Activated CD4-positive, alpha-beta T cell treated with anti-CD3 and anti-CD28 coated beads for 4 hours (primary cell): ENCODE results near the gene AMBRA1.

Experiments
- DNase-seq, 2 donors: peaks; one replicate each; pipeline ENCODE4 v3.0.0-alpha.2; 2020

Gene AMBRA1

DNA sequence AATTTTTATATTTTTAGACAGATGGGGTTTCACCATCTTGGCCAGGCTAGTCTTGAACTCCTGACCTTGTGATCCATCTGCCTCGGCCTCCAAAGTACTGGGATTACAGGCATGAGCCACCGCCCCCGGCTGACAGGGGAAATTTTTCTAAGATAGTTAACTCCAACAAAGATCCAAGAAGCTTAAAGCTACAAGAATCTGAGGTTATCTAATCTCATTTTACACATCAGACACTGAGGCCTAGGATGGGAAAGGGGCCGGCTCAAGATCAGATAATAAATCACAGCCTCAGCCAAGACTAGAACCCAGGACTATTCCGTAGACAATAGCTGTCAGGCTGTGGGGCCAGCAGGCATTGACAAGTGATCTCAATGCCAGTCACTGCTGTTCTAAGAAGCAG lies 94.0 kb downstream of the AMBRA1 start:
- DNase-seq, result no peak

DNA sequence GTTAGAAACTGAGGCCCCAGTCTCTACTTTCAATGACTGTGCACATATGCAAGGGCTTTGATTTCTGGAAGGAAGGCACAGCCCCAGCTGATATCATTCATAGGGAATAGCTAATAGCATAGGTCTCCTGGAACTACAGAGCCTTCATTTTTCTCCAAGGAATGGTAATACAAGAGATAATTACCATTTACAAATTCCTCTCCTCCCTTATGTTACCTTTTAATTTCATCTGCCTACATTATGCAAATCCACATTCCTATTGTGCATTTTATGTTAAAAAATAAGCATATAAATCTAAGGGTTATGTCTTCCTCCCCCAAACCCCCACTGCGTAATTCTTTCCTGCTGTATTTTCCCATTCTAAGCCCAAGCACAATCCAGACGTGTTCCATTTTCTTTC lies 94.9 kb downstream of the AMBRA1 start:
- no peak for DNase-seq

DNA sequence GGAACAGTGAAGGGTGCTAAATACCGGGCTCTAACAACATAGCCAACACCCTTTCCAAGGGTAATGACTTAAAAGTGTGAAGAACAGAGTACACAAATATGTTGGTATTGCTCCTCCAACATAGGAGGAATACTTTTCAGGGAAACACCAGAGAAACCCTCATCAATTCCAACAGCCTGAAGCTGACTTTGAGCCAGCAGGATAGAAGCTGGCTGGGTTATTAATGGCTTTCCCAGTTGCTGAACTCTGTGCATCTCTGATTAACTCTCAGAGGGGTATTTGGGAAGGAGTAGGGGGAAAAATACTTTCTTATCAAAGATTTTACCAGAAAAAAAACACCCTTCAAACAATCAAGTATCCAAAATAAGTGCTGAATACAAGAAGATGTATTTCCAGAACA lies 95.6 kb downstream of the AMBRA1 start:
- DNase-seq, result no peak

DNA sequence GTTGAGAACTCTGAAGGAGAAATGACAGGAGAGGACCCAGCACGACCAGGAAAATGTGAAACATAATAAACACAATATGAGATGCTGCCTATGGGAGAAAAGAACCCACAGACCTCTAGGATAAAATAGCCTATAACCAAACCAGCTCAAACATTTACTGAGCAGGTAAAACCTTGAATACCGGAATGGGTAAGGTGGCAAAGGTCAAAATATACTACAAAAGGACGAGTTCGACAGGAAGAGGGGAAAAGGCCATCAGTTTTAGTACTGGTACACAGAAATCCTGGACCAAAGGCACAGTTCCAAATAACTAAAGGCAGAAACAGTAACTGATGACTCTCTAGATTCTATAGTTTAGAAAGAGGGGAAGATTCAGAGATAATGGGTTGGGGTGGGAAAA lies 96.3 kb downstream of the AMBRA1 start:
- DNase-seq, result no peak

DNA sequence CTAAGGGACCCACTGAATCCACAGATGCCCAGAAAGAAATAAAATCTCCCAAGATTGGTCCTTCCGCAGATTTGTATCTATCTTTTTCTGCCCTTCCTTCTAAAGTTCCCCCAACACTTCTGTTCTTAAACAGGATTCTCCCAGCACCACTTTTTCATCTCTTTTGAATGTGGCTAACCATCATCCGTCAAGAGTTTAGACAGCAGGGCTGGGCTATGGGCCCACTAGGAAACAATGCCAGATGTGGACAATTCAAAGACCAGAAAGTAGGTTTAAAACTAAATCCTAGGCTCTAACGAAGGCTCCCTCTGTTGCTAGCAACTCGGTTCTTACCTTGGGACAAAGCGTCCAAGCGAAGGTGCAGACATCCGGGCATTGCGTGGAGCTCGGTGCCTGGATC lies 100.0 kb downstream of the AMBRA1 start:
- DNase-seq, result no peak

DNA sequence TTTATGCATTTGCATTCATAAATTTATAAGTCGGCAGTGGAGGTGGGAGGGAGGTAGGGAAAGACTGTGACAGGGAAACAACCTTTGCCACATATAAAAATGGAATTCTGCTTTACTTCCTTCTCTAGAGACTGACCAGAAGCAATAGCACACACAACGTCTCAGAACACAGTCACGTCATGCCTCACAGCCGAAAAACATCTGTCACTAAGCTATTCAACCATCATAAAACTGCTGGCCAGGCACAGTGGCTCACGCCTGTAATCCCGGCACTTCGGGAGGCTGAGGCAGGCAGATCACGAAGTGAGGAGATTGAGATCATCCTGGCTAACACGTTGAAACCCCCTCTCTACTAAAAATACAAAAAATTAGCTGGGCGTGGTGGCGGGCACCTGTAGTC lies 101.3 kb downstream of the AMBRA1 start:
- DNase-seq, result no peak

DNA sequence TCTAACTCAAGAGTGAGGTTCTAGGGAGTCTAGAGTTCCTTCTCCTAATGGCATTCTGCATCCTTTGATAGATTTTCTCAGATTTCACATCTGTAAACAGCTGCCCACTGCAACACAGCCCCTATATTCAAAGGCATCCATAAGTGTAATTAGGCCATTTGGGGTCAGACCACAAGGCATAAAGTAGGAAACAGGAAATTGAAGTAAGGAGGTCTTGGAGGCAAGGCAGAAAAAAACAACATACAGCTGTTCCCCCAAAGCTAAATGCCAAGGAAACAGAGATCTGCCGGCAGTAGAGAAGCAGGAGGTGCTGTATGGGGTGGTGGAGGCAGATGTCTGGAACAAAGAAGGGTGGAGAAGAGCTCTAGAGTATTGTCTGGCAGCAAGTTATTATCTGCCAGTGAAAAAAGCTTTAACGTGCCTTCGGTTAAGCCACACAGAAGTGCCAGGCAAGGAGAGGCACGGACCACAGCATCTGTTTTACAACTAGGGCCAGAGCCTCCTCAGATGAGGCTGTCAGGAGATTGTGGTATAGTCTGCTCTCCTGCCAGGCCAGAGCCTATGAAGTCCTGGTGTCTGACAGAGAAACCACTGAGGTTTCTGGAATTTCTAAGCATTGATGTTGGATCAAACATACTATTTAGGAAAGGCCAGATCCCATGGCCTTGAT lies 102.0 kb downstream of the AMBRA1 start:
- DNase-seq, result no peak

DNA sequence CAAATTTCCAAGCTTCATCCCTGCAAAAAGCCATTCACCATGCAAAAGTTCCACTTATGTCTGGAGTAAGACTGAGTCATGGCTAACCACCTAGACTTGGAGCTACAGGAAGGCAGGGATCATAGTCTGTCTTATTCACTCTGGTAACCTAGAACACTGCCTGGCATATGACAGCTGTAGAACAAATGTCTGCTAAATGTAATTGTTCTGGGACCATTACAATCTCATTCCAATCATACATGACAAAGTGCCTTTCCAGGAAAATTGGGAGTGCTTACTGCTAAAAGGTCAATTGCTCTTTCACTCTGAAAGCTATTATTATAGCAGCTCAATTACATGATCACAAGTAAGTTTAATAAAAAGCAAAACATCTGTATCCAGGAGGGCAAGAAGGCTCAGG lies 103.2 kb downstream of the AMBRA1 start:
- DNase-seq, result no peak

DNA sequence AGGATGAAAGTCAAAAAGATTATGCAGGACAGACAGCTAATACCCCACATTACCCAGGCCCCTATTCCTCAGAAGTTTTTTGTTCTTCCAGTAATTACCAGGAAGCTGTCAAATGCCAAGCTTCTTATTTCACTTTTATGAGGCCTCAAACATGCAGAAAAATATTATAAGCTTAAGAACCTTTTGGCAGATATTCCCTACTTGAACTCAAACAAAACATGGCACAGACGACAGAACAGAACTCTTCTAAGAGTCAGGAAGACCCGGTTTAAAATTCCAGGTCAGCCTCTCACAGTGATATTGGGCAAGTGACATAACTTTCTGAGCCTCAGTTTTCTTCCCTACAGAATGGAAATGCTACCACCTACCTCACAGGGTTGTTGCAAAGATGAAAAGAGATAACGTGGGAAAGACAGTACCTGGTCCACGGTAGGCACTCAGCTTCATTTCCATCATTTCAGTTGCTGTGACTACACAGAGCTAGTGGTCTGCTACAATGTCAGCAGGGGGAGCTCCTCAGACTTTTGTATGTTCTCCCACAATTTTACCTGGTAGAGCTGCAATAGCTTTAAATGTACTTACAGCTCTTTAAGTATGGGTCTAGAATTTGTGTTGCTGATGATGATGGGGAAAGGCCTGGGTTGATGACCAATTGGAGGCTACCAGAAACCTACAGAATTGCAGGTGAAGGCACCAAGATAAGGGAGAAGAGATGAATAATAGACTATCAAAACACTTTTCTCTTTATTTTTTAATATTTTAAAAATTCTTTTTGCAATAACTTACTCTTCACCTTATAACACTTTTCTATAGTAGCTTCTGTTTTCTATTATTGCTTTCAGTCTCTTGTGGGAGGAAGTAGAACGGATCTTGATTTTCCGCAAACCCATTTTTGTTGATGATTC lies 103.9 kb downstream of the AMBRA1 start:
- peak; percentile 19 to 28 for DNase-seq

DNA sequence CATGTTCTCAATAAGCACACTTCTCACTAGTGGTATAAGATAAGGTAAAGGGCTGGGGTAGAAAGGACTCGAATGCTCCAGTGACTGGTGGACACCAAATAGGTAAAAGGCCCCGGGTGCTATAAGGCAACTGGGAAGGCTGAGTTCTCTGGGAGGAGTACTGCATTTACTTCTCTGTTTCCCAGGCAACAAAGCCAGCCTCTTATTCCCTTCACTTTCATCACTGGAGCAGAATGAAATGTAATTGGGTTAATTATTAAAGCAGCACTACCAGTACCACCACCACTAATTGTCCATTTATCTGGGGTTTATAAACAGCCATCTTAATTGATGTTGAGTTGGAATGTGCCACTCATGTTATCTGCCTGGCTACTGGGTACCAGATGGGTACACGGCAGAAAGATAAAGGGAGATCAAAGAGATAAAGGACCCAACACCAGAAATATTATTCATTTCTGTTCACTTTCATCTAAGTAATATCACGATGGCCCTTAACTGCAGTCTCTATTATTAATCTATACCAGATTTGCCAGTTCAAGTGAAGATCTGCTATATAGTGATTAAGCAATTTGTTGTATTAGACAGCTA lies 107.9 kb downstream of the AMBRA1 start:
- no peak for DNase-seq

DNA sequence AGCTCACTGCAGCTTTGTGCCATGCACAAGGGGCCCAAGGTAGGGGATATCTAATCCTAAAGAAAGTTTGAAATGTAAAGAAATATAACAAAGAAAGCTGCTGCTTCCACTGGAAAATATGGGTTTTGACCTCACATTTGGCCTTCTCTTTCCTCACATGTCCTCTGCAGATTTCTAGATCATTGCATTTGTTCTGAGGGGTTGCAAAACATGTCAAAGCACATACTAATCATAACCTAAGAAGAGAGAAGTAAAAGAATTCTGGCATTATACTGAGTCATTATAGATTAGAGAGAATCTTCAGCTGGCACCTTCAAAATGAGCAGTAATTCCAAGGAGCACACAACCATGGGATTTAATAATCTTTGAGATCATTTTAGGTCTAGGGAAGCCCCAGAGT lies 109.7 kb downstream of the AMBRA1 start:
- DNase-seq, result no peak

DNA sequence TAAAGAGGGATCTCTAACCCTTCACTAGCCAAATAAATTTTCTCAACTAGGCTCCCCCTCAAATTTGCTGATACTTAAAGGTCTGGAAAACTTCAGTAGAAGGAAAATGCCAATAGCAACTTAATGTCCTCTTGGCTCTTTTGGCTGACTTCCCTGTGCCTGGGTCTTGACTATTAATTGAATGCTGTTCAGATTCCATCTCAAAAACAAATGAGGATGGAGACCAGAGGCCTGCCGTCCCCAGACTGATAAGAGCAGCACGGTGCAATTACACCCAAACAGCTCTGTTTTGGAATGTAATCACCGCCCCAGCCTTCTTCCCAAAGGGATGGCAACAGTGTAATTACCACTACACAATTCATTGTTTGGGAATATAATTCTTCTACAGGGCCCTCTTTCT lies 112.9 kb downstream of the AMBRA1 start:
- DNase-seq, result no peak

DNA sequence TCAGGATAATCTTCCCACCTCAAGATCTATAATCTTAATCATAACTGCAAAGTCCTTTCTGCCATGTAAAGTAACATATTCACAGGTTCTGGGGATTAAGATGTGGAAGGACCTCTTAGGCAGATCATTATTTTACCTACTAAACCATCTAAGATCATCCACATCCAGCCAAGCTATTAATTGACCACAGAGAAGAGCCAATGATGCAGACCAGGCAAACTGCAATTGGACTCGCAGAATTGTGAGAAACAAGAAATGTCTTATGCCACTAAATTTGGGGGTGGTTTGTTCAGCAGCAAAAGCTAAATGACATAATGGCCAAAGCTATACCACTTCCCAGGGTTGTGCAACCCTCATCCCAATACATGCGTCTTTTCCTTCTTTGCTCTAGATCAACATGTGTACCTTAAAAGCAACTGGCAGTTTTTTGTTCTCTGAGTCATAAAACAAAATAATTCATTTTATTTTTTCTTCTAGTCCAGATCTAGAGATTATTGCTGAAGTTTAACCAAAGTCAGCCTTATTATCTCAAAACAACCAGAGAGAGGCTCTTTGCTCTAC lies 113.6 kb downstream of the AMBRA1 start:
- no peak for DNase-seq

DNA sequence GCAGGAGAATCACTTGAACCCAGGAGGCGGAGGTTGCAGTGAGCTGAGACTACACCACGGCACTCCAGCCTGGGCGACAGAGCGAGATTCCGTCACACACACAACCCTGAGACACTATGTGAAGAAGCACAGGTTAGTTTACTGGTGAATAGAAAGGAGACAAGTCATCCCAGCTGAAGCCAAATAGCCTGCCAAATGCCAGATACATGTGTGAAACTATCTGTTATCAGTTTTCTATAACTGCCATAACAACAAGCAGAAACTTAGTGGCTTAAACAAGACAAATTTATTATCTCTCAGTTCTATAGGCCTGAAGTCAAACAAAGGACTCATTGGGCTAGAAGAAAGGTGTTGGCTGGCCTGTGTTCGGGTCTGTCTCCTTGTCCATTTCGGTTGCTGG lies 114.2 kb downstream of the AMBRA1 start:
- DNase-seq, result no peak

DNA sequence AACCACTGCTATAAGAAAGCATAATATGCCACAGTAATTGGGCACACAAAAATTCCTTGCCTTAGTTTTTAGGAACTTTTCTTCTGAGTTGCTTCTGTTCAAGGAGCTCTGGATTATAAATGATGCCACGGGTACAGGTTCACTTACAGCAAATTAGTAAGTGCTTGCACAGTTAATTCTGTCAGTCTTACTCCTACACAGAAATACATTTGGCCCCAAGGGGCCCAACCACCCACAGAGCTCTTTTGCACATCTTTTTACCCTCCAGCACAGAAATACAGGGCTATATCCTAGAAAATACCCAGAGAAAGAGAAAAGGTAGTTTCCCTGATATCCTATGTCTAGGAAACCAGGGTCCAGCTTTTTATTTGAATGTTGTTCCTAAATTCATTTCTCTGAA lies 115.6 kb downstream of the AMBRA1 start:
- DNase-seq, result no peak

DNA sequence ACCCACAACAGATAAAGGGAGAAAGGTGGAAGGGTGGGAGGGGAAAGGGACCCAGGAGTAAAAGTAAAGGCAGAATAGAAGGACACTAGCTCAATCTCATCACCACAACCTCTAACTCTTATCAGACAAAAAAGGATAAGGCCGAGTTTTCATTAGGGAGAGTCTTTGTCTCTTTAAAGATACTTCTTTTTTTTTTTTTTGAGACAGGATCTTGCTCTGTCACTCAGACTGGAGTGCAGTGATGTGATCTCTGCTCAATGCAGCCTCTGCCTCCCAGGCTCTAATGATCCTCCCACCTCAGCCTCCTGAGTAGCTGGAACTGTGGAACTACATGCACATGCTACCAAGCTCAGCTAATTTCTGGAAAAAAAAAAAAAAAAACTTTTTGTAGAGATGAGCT lies 116.7 kb downstream of the AMBRA1 start:
- DNase-seq, result no peak

DNA sequence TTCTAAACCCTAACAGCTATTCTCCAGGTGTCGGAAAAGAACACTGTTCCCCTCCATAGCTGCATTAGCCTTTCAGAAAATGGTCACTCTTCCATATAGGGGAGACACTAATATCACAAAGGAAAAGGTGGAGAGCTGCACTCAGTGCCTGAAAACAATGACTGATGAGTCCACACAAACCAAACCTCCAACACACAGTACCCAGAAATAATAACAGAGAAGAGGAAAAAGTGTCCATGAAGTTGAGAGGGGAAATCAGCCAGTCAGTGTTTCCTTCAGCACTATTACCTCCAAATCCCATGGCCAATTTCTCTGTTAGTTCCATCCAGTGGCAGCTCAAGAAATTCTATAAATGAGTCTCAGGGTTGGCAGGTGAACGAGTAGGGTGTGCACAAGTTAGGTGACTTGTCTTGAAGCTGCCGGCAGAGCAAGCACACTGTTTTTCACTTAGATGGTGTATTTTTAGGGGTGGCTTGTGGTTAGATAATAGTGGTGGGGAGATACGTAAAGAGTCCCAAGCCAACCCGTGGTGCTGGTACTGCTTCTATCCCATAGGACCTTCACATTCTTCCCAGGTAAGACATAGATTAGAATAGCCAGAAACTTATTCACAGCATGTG lies 117.8 kb downstream of the AMBRA1 start:
- DNase-seq, result no peak

DNA sequence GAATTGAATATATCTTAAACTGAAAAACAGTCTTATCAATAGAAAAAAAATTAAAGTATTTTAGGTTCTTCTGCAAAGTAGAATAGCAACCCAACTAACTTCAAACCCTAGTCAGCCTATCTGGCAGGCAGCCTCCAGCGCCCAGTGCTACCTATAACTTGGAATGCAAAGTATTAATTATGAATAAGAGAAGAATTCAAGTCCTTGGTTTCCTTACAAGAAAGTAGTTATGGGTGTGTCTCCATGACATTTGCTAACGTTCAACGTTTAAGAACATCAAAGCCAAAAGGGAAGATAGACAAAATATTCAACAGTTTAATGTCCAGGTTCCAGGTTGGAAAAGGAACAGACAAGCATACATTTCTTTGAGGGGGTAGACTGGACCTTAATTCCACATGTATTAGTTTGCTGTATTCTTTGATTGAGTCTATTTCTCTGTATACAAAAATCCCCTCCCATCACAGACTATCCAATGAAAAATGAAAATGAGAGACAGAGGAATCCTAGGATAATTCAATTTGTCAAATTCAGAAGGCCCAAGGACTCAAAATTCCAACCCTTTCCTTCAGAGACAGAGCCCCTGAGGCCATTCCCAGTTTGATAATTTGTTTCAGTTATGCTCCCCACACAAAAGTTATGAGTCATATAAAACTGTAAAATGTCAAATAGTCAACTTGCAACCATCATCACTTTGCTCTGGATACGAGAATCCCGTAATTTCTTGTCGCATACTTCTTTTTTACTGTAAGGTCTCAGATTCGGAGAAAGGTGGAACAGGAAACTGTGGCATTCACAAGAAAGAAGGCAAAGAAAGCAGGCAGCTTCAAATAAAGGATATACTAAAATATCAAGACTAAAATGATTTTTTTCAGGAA lies 118.5 kb downstream of the AMBRA1 start:
- DNase-seq, result no peak

DNA sequence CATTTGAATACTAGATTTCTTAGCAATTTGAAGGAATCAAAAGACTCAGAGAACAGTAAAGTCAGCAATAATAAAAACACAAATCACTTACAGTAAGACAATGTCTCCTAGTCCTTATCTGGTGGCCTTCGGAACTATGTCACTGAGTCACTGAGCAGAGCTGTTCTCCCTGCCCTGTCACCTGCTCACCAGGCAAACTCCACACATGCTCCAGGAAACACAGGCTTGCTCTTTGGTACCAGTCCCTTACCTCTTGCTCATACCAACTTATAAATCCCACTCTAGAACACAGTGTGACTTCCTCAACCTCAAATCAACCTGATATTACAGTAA lies 121.2 kb downstream of the AMBRA1 start:
- DNase-seq, result no peak

DNA sequence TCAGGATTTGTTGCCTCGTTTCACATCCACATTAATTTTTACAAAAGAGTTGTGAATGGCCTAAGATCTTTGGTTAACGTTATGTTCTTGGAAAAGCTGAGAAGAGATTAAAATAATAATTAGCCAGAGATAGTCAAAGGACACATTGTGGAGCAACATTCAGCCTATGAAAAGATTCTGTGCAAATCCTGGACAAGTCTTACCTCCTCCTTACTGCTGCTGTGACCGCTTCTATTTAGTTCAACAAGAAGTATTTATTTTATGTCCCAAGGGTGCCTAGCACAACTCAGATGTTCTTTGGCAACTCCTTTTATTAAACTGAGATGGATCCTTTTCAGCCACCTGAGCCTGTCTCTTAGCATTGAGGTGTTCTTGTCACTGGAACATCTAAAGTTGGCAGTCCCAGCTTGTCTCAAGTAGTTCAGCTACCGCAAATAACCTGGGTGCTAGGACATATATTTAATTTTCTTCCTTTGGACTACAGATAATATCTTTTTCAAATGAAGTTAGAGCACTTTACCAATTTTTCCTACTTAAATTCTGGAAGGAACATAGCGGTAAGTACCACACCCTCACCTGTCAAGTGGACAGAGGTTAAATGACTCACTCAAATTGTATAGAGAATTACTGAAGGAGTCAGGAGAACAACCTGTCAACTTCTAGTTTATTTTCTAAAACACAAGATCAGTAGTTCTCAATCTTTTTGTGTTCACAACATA lies 121.7 kb downstream of the AMBRA1 start:
- DNase-seq, result no peak

DNA sequence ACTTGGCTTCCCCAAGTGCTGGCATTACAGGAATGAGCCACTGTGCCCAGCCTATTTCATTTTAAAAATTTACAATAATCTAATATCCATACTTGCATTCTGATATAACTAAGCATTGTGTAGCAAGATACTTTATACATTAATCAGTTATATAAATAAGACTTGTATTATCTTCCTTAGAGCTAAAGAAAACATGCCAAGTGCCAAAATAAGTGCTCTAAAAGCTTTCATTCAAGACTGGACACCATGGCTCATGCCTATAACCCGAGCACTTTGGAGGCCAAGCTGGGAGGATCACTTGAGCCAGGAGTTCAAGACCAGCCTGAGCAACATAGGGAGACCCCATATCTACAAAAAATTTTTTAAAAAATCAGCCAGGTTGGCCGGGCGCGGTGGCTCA lies 123.9 kb downstream of the AMBRA1 start:
- DNase-seq, result no peak

DNA sequence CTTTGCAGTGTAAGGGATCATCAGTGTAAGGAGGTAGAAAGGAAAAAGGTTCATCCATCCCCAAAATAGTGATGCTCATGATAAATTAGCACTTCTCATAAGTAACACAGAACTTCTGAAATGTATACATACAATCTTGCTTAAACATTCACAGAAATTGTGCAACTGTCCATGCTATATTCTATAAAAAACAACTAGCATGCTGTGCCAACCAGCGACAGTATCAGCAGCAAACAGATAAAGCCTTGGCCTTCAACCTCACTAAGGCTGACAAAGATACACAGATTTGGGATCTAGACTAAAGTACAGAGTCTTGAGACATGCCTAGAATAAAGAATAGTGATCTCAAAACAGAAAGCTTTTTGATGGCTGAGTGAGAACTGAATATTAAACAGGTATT lies 128.1 kb downstream of the AMBRA1 start:
- DNase-seq, result no peak
